ENCODE measurements around the gene BAIAP2L1. TPM values are rescaled to one million over a fixed set of nuclear protein-coding genes. Genes with fewer than 3 reads are reported as not detected.
"Not testable (repeated sequence)": the region's sequence is repeated elsewhere in the genome, so short reads cannot be mapped to it uniquely, and the experiment has no call there.

The BAIAP2L1 gene
- polyA plus RNA-seq, 1 donor = 7.6 TPM

- DNase-seq = no peak
Measured at GRCh38 chr7:98317366-98318040, 83.4 kb downstream of the BAIAP2L1 start.

- DNase-seq = not testable (repeated sequence)
Measured at GRCh38 chr7:98315994-98316527, 84.8 kb downstream of the BAIAP2L1 start.

DNA sequence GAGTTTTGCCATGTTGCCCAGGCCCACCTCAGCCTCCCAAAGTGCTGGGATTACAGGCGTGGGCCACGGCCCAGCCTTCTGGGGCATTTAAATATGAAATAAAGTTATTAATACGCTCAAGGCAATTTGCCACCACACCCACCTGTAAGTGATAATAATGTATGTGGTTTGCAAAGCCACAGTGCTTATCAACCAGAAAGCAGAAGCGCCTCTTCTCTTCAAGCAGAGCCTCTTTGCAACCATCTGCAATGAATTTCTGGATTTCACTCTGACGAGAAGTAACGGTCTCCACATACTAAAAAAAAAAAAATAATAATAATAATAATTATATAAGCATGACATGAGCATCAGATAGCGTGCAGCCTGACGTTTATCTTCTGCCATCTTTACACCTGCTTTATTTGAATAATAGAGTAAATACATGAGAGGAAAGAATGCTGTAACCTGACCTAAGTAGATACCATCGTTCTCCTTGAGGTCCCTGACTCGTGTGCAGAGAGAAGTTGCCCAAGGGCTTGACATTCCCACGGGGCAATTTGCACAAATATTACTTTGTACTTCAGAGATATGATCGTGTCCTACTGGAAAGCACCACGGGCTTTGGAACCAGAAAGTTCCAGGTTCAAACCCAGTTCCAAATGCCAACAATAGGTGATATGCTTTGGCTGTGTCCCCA is 85.4 kb downstream of the BAIAP2L1 start:
- DNase-seq = no peak

DNA sequence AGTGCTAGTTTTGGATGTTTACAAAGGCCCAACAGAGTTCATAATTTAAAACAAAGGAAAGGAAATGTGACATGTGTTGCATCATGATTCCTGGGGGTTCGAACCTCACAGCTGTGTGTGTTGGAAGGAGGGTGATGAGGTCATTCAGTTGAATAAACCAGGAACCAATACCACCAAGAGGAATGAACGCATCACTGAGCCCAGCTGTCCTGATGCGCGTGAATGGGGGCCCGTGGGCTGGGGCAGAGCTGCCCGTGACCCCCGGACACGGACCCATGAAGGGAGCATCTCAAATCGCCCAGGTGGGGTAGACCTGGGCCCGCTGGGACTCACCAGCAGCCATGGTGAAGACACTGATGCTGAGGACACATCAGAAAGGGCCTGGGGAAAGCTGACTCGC is 86.4 kb downstream of the BAIAP2L1 start:
- no peak for DNase-seq

DNA sequence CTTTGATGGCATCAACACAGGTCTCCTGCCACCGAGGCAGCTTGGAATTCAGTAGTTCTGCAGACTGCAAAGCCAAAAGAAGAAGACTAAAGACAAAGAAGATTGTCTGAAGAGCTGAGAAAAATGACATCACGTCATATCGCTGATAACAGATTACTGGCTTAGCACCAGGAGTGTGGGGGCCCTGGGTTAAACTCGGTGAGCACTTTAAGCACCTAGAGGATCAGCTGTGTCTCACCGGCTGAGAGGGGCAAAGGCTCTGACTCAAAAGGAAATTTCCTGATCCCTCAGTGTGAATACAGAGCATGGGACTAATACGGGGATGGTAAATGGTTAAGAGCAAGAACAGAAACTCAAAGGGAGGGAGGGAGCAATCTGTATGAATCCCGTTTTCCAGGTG is 88.7 kb downstream of the BAIAP2L1 start:
- DNase-seq = no peak

- DNase-seq = no peak
Measured at GRCh38 chr7:98309566-98309965, 91.3 kb downstream of the BAIAP2L1 start.

- no peak for DNase-seq
Measured at GRCh38 chr7:98307971-98308466, 92.9 kb downstream of the BAIAP2L1 start.

- DNase-seq = no peak
Measured at GRCh38 chr7:98305951-98306535, 94.8 kb downstream of the BAIAP2L1 start.

- DNase-seq = no peak
Measured at GRCh38 chr7:98303906-98304305, 97.0 kb downstream of the BAIAP2L1 start.

DNA sequence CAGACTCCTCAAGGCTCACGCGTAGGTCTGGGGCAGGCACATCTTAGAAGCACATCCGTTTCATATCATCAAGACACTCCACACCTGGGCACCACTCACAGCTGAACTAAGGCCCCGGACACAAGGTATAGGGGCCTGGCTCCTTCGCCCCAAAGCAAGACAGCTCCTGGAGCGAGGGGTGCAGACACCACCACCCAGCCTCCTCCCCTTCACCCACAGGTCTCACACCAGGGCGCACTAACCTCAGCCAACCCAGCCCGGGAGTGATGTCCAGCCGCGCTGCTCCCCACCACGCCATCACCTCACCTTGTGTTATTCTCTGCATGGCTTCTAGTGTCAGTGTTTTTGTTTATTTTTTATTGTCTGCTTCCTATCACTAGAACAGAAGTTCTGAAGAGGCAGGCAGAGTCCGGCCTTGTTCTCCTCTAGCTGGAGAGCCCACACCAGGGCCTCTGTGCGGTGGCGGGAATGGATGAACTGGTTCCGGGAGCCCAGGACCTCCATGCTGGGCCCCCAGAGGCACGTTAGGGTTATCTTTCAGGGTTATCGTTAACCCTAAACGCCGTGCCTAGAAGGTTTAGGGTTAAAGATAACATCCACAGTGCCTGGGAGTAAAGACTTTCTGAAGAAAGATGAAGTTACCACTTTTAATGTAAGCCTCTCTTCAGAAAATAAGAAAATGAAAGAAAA is 97.6 kb downstream of the BAIAP2L1 start:
- DNase-seq = no peak

DNA sequence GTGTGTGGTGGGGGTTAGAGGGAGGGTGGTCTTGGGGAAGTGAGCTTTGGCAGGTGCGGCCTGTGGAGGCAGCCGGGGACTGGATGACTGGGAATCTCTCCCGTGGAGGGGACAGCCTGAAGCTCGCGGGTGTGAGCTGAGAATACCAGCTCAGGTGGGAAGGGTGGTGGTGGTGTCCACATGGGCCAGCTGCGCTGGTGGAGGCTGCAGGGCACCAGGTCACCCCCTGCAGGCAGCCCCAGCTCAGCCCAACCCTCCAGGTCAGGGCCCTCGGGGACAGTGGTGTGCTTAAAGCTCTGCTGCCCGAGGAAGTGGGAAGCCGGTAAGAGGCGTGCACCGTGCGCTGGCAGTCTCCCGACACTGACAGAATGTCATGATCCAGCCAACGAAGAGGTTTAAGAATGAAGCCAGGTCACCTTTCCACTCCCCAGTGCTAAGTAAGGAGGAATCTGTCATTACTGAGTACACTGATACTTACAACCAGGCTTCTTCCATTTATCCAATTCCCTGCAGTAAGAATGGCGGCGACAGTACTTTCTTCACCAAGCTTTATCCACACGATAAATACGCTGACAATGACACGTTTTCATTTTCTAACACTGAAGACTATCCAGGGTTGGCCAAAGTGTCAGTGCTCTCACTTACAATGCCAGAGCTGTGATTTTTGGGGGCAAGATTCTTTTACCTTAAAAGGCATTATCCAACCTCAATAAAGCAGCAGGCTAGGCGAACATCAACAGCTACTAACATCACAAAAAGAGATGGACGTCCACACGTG is 99.0 kb downstream of the BAIAP2L1 start:
- DNase-seq = no peak

- DNase-seq = no peak
Measured at GRCh38 chr7:98300595-98301372, 100.1 kb downstream of the BAIAP2L1 start.

DNA sequence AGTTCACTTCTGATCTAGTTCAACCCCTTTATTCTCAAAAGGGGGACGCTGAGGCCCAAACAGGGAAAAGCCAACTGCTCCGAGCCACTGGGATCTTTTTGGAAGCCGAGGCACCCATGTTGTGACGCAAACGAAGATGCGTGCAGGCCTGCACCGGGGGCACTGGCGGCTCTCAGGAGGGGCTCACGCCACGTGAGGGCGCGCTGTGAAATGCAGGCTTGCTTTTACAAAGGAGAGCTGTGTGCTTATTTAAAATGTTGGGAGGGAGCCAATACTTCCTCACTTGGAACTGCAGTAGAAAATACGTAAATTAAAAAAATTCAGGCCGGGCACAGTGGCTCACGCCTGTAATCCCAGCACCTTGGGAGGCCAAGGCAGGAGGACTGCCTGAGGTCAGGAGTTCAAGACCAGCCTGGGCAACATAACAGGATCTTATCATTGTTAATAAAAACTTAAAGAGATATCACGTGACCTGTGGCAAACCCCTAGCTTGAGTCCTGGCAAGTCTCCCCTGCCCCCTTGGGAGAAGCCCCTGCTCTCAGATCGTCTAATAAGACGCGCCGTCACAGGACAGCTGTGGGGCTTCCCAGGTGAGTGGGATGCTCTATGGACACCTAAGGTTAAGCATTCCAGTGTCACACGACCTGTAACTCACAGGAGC is 103.1 kb downstream of the BAIAP2L1 start:
- no peak for DNase-seq

DNA sequence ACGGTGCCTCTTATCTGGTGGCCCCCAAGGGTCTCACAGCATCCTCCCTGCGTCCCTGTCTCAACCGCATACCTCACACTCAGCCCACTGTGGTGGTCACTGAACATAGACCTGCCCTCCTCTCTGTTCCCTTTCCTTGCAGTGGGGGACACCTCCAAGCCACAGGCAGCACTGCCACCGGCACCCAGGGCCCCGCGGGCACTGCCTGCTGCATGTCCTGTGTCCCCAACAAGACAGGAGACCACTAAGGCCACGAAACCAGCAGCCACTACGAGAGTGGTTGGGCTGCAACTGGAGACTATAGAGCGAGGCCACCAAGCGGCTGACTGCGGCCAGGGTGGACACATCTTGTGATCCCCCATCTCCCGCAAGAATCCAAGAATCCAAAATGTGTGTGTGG is 104.1 kb downstream of the BAIAP2L1 start:
- no peak for DNase-seq

GRCh38 chr7:98295467-98296192 is 105.3 kb downstream of the BAIAP2L1 start:
- DNase-seq = no peak

DNA sequence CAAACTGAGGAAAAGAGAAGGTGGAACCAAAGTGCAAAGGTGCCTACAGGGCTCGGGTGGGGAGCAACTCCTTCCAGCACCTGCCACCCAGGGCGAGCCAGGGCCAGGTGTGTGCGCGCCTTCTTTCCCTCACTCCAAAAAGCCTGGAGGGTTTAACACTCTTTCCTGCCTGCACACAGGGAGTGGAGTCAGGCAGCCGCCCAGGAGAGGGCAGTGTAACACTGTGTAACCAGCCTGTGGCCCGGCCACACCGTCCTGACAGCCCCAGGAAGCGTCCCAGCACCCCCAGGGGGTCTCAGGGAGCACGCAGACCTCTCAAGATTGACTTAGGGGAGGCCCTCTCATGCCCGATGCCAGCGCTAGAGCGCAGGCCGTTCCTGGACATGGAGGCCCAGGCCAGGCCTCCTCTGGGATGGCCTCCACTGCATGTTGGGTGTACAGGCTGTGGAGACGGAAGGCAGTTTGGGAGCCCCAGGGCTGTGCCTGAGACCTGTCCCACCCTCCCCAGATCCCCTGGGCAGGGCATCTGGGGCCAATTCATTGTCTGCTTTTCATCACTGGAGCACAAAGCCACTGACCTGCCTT is 106.0 kb downstream of the BAIAP2L1 start:
- DNase-seq = no peak

- DNase-seq = no peak
Measured at GRCh38 chr7:98294326-98294725, 106.6 kb downstream of the BAIAP2L1 start.

GRCh38 chr7:98293746-98294145 is 107.1 kb downstream of the BAIAP2L1 start:
- DNase-seq = no peak

- no peak for DNase-seq
Measured at GRCh38 chr7:98293265-98293664, 107.6 kb downstream of the BAIAP2L1 start.

DNA sequence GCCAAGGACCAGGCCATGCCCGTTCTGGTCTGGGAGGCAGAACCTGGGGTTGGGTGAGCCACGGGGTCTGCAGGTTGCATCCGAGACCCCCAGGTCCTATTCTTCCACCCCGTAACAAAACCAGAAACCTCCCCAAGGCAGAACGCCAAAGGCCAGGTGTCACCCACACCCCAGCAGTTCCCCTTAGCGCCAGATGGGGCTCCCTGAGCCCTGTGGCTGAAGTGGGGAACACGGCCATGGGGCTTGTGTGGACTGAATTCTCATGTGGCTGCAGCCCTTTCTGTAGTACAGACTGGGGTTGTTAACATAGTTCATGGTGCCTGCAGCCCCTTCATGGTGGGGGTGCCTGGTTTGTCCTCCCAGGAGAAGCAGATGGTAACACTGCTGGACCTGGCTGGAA is 109.2 kb downstream of the BAIAP2L1 start:
- no peak for DNase-seq
